Measurements from ENCODE around the gene HAGHL. TPM values are rescaled to one million over a fixed set of nuclear protein-coding genes. Genes with fewer than 3 reads are reported as not detected.
"Not testable (repeated sequence)": the region's sequence is repeated elsewhere in the genome, so short reads cannot be mapped to it uniquely, and the experiment has no call there.

HAGHL gene
- total RNA-seq, 2 experiments from 2014 or later, result 5.0 to 5.7 TPM

- H3K27me3 Mint-ChIP-seq, result peaks cover 54% of the 10 kb centered on the region
- ChIA-PET CTCF (no interaction called here), POLR2A (no interaction called here)
- no peaks in the 10 kb centered on the region for H3K9me3 Mint-ChIP-seq
- no peaks in the 10 kb centered on the region for H3K36me3 Mint-ChIP-seq (ENCODE audit: low read depth)
- DNase-seq, result no peak
- peak within 1 kb of the TSS; percentile 31 for H3K27ac Mint-ChIP-seq
- H3K4me3 Mint-ChIP-seq, result no peak within 1 kb of the TSS
- peaks cover 2% of the 10 kb centered on the region for H3K4me1 Mint-ChIP-seq
Measured at GRCh38 chr16:705431-706188, 21.3 kb upstream of the HAGHL start, which contains the start of gene FBXL16. FBXL16 (minus strand) TSS chr16:705801; CDS start chr16:697405, 8,396 bp downstream.

DNA sequence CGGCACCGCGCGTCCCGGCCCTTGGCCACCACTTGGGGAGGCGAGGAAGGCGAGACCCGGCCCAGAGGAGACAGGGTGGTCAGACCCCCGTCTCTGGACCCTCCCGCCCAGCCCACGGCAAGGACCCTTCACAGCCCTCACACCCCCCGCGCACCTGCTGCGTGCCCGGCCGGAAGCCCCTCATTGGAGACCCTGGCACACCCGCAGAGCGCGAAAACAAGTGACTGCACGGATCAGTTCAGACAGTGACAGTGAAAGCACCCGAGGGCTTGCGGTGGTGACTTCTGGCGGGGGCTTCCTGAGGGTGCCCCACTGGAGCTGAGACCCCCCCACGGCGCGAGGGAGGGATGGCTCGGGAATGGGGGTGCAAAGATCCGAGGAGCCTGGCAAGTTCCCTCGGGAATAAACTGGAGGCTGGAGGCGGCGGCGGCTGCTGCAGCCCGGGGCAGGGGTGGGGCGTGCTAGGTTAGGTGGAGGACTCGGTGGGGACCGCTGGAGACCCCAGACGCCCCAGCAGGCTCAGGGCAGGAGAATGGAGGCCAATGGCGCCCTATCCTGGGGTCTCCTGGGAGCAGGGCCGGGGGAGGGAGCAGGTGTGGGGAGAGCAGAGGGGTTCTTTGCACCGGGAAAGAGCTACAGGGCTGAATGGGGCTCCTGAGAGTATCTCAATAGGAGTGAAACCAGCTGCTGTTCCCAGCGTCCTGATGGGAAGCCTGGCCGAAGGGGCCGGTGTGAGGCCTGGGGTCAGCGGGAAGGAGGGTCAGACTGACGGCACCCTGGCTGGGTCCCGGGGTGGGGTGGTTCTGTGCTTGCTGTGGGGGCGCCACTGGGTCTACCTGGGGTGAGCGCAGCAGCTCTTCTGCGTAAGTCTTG, 20.5 kb upstream of the HAGHL start:
- CTCF ChIA-PET, result no interaction called here
- POLR2A ChIA-PET, result interaction anchor here (0.6 to 0.8 kb wide), 2 partner anchors 82 to 999 kb away, joined by 3 to 4 read pairs; partner anchors contain the start of genes CHTF18 and RPUSD1

DNA sequence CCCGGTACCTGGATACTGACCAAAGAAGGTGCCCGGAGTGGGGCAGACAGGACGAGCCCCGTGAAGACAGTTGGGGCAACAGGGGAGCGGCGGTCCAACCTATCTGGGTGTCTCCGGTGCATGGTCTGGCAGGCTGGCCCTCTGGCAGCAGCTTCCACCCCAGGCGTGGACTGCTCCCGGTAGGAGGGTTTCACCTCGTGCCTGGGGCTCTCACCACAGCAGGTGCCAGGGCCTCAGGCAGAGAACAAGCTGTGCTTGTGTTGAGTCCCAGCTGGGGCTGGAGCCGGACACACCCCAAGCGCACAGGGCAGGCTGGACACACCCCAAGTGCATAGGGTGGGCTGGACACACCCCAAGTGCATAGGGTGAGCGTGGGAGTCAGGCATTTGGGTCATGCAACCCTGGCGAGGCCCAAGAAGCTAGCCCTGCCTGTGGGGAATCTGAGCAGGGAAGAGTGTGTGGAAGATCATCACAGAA, 19.8 kb upstream of the HAGHL start:
- Mint-ChIP-seq H3K27ac (no peak overlapping the region), H3K4me1 (peaks cover 2% of the 10 kb centered on the region), H3K4me3 (no peak overlapping the region), H3K36me3 (ENCODE audit: low read depth) (no peaks in the 10 kb centered on the region), H3K27me3 (peaks cover 49% of the 10 kb centered on the region), H3K9me3 (no peaks in the 10 kb centered on the region)
- ChIA-PET POLR2A (interaction anchor here (0.6 to 0.8 kb wide), 2 partner anchors 81 to 998 kb away, joined by 3 to 4 read pairs; partner anchors contain the start of genes CHTF18 and RPUSD1), CTCF (no interaction called here)
- DNase-seq, result no peak

More for the DNA sequence above, 20.5 kb upstream of the HAGHL start:
- peaks cover 51% of the 10 kb centered on the region for H3K27me3 Mint-ChIP-seq
- no peak for DNase-seq
- peaks cover 2% of the 10 kb centered on the region for H3K4me1 Mint-ChIP-seq
- no peaks in the 10 kb centered on the region for H3K9me3 Mint-ChIP-seq
- H3K27ac Mint-ChIP-seq, result peak overlapping the region; percentile 31
- no peak overlapping the region for H3K4me3 Mint-ChIP-seq
- no peaks in the 10 kb centered on the region for H3K36me3 Mint-ChIP-seq (ENCODE audit: low read depth)

DNA sequence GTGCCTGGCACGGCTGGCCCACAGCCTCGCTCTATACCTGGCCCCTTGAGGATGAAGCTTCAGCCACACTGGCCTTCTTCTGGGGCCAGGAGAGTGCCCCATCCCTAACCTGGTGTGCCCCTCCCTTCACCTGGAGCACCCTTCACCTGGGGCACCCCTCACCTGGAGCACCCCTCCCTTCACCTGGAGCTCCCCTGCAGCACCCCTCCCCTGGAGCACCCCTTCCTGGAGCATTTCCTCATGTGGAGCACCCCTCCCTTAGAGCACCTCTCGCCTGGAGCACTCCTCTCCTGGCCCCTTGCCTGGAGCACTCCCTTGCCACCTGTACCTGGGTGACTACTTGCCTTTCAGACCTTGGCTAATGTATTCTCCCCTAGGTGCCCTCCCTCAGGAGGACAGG, 18.9 kb upstream of the HAGHL start:
- no peak for DNase-seq
- ChIA-PET CTCF (no interaction called here), POLR2A (no interaction called here)
- Mint-ChIP-seq H3K27me3 (peaks cover 46% of the 10 kb centered on the region), H3K36me3 (ENCODE audit: low read depth) (no peaks in the 10 kb centered on the region), H3K27ac (no peak overlapping the region), H3K4me1 (peaks cover 5% of the 10 kb centered on the region), H3K4me3 (no peak overlapping the region), H3K9me3 (no peaks in the 10 kb centered on the region)

DNA sequence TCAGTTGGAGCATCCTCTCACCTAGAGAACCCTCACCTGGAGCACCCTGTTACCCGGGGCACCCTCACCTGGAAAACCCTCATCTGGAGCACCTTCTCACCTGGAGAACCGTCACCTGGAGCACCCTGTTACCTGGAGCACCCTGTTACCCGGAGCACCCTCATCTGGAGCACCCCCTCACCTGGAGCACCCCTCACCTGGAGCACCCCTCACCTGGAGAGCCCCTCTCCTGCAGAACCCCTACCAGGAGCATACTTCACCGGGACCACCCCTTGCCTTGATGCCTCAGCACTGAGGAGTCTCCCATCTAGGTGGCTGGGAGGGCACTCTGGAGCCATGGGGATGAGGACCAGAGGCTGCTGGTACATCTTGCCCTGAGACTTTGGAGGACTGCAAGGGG, 17.9 kb upstream of the HAGHL start:
- POLR2A ChIA-PET, result no interaction called here
- CTCF ChIA-PET, result no interaction called here

DNA sequence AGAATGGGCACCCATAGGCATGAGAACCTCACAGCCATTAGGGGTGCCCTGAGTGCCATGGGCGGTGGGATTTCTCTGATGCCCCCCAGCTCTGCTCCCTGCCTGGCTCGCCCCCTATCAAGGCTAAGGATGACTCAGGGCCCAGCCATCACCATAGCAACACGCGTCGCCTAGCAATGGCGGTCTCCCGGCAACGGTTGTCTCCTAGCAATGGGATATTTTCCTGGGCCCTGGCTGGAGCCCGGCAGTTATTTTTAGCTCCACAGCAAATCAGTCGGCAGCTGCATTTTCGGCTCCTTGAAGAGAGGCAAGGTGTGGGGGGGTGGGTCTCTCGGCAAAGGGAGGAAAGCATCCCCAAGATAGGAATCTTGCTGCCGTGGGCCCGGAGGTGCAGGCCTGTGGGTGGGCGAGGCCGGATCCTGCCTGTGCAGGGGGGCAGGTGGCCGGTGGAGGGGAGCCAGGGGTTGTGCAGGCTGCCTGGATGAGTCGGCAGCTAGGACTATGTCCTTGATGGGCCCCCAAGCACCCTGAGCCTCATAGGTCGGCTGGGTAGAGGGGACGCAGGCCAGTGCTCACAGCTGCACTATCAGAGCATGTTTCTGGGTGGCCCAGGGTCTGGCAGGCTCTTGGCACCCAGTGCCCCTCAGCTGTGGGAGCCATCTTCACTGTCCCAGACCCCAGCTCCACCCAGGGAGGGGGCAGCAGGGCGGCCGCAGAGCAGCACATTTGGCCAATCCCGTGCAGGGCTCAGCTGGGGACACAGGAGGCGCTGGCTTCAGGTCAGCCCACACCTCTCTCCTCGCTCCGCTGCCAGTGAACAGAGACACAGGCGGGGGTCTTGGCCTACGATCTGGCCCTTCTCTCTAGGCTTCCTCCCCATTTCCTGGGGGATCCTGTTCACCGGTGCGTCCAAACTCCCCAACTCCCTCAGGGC, 17.1 kb upstream of the HAGHL start:
- Mint-ChIP-seq H3K27me3 (peaks cover 44% of the 10 kb centered on the region), H3K9me3 (no peaks in the 10 kb centered on the region), H3K4me3 (no peak overlapping the region), H3K36me3 (ENCODE audit: low read depth) (no peaks in the 10 kb centered on the region), H3K4me1 (peaks cover 8% of the 10 kb centered on the region), H3K27ac (no peak overlapping the region)
- POLR2A ChIA-PET, result no interaction called here
- CTCF ChIA-PET, result interaction anchor here (0.6 to 1.4 kb wide), 4 partner anchors 14 to 743 kb away, joined by 3 to 4 read pairs (median 4); partner anchors contain the start of gene CIAO3
- no peak for DNase-seq

More for the DNA sequence above, 17.9 kb upstream of the HAGHL start:
- H3K4me3 Mint-ChIP-seq, result no peak overlapping the region
- H3K9me3 Mint-ChIP-seq, result no peaks in the 10 kb centered on the region
- no peak for DNase-seq
- H3K27me3 Mint-ChIP-seq, result peaks cover 46% of the 10 kb centered on the region
- H3K36me3 Mint-ChIP-seq (ENCODE audit: low read depth), result no peaks in the 10 kb centered on the region
- peaks cover 6% of the 10 kb centered on the region for H3K4me1 Mint-ChIP-seq
- H3K27ac Mint-ChIP-seq, result no peak overlapping the region

DNA sequence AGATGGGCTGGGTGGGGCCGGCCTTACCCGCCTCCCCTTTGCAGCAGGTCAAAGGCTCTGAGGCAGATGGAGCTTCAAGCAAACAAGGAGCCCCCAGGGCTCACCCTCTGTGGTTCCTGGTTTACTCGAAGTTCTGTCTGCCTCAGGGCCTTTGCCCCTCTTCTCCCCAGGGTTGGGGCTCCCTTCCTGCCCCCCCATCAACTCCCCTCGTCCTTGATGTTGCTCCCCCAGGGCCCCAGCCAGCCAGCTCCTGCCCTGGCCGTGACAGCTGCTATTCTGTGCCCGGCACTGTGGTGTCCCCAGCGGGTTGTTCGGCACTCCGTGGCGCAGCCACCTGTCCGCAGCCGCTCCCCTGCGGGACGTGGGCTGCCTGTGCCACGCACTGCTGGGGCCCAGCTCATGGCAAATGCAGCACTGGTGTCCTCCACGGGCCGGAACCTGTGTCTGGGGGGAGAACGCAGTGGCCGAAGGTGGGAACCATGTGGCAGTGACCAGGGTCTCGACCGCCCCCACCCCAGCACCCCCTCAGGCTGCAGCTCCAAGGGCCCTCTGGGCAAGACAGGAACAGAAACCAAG, 16.3 kb upstream of the HAGHL start:
- DNase-seq, result no peak
- H3K27me3 Mint-ChIP-seq, result peaks cover 44% of the 10 kb centered on the region
- peaks cover 8% of the 10 kb centered on the region for H3K4me1 Mint-ChIP-seq
- CTCF ChIA-PET, result interaction anchor here (1.0 to 1.4 kb wide), 4 partner anchors 15 to 74 kb away, joined by 3 to 5 read pairs (median 4); partner anchors contain the start of gene CIAO3
- H3K9me3 Mint-ChIP-seq, result no peaks in the 10 kb centered on the region
- POLR2A ChIA-PET, result interaction anchor here (0.6 kb wide), 1 partner anchor 806 kb away, joined by 3 read pairs; no protein-coding TSS in a partner anchor
- H3K36me3 Mint-ChIP-seq (ENCODE audit: low read depth), result no peaks in the 10 kb centered on the region
- H3K27ac Mint-ChIP-seq, result no peak overlapping the region
- no peak overlapping the region for H3K4me3 Mint-ChIP-seq

- Mint-ChIP-seq H3K4me1 (peaks cover 8% of the 10 kb centered on the region), H3K27me3 (peaks cover 47% of the 10 kb centered on the region), H3K9me3 (no peaks in the 10 kb centered on the region), H3K4me3 (no peak overlapping the region), H3K36me3 (ENCODE audit: low read depth) (no peaks in the 10 kb centered on the region), H3K27ac (no peak overlapping the region)
- ChIA-PET CTCF (interaction anchor here (1.0 to 1.4 kb wide), 3 partner anchors 17 to 74 kb away, joined by 3 to 5 read pairs (median 4); partner anchors contain the start of gene CIAO3), POLR2A (interaction anchor here (0.6 kb wide), 1 partner anchor 805 kb away, joined by 3 read pairs; no protein-coding TSS in a partner anchor)
- no peak for DNase-seq
Measured at GRCh38 chr16:711084-711483, 15.8 kb upstream of the HAGHL start.

DNA sequence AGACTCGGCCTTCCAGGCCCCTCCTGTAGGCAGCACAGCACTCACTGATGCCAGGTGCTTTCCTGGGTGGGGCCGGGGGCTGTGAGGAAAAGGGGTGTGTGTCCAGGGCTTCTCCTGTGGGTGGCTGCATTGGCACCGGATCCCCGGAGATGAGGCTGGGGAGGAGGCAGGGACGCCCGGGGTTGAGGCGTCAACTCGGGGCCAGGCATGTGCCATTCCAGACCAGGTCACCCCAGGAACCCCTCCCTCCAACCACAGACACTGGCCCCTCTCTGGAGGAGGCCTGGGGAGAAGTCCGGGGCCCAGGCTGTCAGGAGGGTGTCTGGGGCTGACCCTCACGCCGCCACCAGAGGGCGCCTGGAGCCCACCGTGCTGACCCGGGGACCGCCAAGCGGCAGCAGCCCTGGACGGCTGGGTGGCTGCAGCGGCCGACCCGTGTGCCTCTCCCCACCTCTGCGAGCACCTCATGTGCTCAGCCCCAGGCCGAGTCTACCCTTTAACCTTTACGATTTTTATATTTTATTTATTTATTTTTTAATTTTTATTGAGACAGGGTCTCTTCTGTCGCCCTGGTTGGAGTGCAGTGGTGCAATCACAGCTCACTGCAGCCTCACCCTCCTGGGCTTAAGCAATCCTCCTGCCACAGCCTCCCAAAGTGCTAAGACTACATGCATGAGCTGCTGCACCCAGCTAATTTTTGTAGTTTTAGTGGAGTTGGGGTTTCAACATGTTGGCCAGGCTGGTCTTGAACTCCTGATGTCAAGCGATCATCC, 15.2 kb upstream of the HAGHL start:
- H3K27ac Mint-ChIP-seq, result no peak overlapping the region

DNA sequence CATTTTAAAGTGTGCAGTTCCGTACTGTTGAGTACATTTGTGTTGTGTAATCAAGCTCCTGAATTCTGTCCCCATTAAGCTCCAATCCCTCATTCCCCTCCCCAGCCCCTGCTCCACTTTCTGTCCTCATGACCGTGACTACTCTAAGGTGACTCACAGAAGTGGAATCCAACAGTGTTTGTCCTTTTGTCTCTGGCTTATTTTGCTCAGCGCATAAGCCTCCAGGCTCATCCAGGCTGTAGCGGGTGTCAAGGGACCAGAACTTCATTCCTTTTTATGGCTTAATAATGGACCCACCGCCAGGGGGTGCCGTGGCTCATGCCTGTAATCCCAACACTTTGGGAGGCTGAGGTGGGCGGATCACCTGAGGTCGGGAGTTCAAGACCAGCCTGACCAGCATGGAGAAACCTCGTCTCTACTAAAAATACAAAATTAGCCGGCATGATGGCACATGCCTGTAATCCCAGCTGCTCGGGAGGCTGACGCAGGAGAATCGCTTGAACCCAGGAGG, 14.1 kb upstream of the HAGHL start:
- H3K27me3 Mint-ChIP-seq, result peaks cover 37% of the 10 kb centered on the region
- H3K4me1 Mint-ChIP-seq; H3K36me3 Mint-ChIP-seq (ENCODE audit: low read depth); POLR2A ChIA-PET; H3K9me3 Mint-ChIP-seq; H3K27ac Mint-ChIP-seq; H3K4me3 Mint-ChIP-seq: not testable (repeated sequence)
- CTCF ChIA-PET, result interaction anchor here (0.9 to 2.3 kb wide), 15 partner anchors 8 to 390 kb away, joined by 3 to 12 read pairs (median 4); partner anchors contain the start of genes ANTKMT, CCDC78, CHTF18 and CIAO3
- DNase-seq, result peak; percentile 56

More for the DNA sequence above, 15.2 kb upstream of the HAGHL start:
- Mint-ChIP-seq H3K4me1 (peaks cover 8% of the 10 kb centered on the region), H3K4me3 (no peak overlapping the region), H3K27me3 (peaks cover 45% of the 10 kb centered on the region), H3K36me3 (ENCODE audit: low read depth) (no peaks in the 10 kb centered on the region), H3K9me3 (no peaks in the 10 kb centered on the region)
- POLR2A ChIA-PET, result interaction anchor here (0.6 kb wide), 1 partner anchor 805 kb away, joined by 3 read pairs; no protein-coding TSS in a partner anchor
- peak; percentile 78 for DNase-seq
- CTCF ChIA-PET, result interaction anchor here (0.9 to 2.3 kb wide), 16 partner anchors 8 to 392 kb away, joined by 3 to 12 read pairs (median 4); partner anchors contain the start of genes ANTKMT, CCDC78, CHTF18 and CIAO3

DNA sequence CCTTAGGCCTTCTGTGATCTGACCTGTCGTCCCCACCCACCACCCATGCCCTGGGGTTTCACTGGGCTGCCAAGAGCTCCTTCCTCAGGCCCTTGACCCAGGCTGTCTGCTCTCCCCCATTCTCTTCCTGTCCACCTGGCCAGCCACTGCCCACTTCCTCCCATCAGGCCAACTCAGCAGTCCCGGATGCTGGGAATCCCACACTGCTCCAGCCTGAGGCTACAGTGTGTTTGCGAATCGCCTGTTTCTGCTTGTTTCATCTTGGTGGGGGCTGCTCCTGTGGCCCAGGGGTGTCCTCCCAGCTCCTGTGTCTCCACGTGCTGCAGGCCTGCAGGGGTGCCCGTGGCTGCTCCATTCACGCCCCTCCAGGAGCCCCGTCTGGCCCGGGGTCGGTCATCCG, 12.8 kb upstream of the HAGHL start:
- peaks cover 30% of the 10 kb centered on the region for H3K27me3 Mint-ChIP-seq
- no peak overlapping the region for H3K4me3 Mint-ChIP-seq
- ChIA-PET CTCF (interaction anchor here (0.8 to 2.3 kb wide), 5 partner anchors 8 to 71 kb away, joined by 3 to 12 read pairs (median 3); partner anchors contain the start of genes CIAO3 and WDR24), POLR2A (no interaction called here)
- no peaks in the 10 kb centered on the region for H3K36me3 Mint-ChIP-seq (ENCODE audit: low read depth)
- no peak for DNase-seq
- H3K9me3 Mint-ChIP-seq, result no peaks in the 10 kb centered on the region
- H3K4me1 Mint-ChIP-seq, result peaks cover 8% of the 10 kb centered on the region
- no peak overlapping the region for H3K27ac Mint-ChIP-seq
